H9 (cell line): Measurements from ENCODE around the gene ATF6. TPM values are rescaled to one million over a fixed set of nuclear protein-coding genes. Genes with fewer than 3 reads are reported as not detected.

Source experiments
- DNase-seq: peaks from one replicate; pipeline ENCODE4 v3.0.0-alpha.2; 2017
- H2AFZ ChIP-seq: one replicate; pipeline ENCODE4 v1.6.1; 2013; ENCODE audit warnings: mild to moderate bottlenecking, low read length, control low read depth, moderate library complexity
- H2AK5ac ChIP-seq: 2 replicates; pipeline ENCODE4 v1.6.1; 2013; ENCODE audit warnings: low read length, control low read depth, mixed read lengths; ENCODE audit not compliant: insufficient read length
- H2BK120ac ChIP-seq: one replicate; pipeline ENCODE4 v1.6.1; 2013; ENCODE audit warnings: low read depth, mild to moderate bottlenecking, low read length, control low read depth, inconsistent platforms; ENCODE audit not compliant: poor library complexity, severe bottlenecking
- H2BK12ac ChIP-seq: 2 replicates; pipeline ENCODE4 v1.6.1; 2013; ENCODE audit warnings: low read length, control low read depth, mixed read lengths, low read depth; ENCODE audit not compliant: insufficient read length
- H2BK15ac ChIP-seq: 2 replicates; pipeline ENCODE4 v1.6.1; 2013; ENCODE audit warnings: low read depth, low read length, control low read depth
- H2BK20ac ChIP-seq: one replicate; pipeline ENCODE4 v1.6.1; 2013; ENCODE audit warnings: low read depth, mild to moderate bottlenecking, low read length, control low read depth, inconsistent platforms; ENCODE audit not compliant: poor library complexity, severe bottlenecking
- H2BK5ac ChIP-seq: 2 replicates; pipeline ENCODE4 v1.6.1; 2013; ENCODE audit warnings: low read length, control low read depth, mixed read lengths; ENCODE audit not compliant: insufficient read length
- H3K14ac ChIP-seq: 2 replicates; pipeline ENCODE4 v1.6.1; 2013; ENCODE audit warnings: low read length, control low read depth; ENCODE audit not compliant: insufficient read depth
- H3K18ac ChIP-seq: 2 replicates; pipeline ENCODE4 v1.6.1; 2013; ENCODE audit warnings: low read depth, mild to moderate bottlenecking, mixed read lengths, low read length, control low read depth; ENCODE audit not compliant: insufficient read length
- H3K23ac ChIP-seq: 2 replicates; pipeline ENCODE4 v1.6.1; 2013; ENCODE audit warnings: low read length, control low read depth, mixed read lengths, low read depth; ENCODE audit not compliant: insufficient read length
- H3K23me2 ChIP-seq: 2 replicates; pipeline ENCODE4 v1.6.1; 2013; ENCODE audit warnings: low read depth, mild to moderate bottlenecking, mixed read lengths, low read length, control low read depth; ENCODE audit not compliant: insufficient read length, poor library complexity, severe bottlenecking
- H3K27ac ChIP-seq: 2 replicates; pipeline ENCODE4 v1.5.1; 2013; ENCODE audit warnings: low read length, control low read depth, mixed read lengths, low read depth; ENCODE audit not compliant: insufficient read length
- H3K27me3 ChIP-seq: 2 replicates; pipeline ENCODE4 v1.6.1; 2013; ENCODE audit warnings: low read length, control low read depth, inconsistent platforms; ENCODE audit not compliant: insufficient read depth
- H3K4ac ChIP-seq: 2 replicates; pipeline ENCODE4 v1.6.1; 2013; ENCODE audit warnings: low read depth, mild to moderate bottlenecking, control low read depth, inconsistent platforms, low read length, moderate library complexity
- H3K4me1 ChIP-seq: 2 replicates; pipeline ENCODE4 v1.6.1; 2013; ENCODE audit warnings: low read length, control low read depth, inconsistent platforms; ENCODE audit not compliant: insufficient read depth
- H3K4me2 ChIP-seq: 2 replicates; pipeline ENCODE4 v1.6.1; 2013; ENCODE audit warnings: low read length, control low read depth, mixed read lengths; ENCODE audit not compliant: insufficient read length, insufficient read depth
- H3K56ac ChIP-seq: 2 replicates; pipeline ENCODE4 v1.6.1; 2013; ENCODE audit warnings: low read depth, mild to moderate bottlenecking, mixed read lengths, low read length, control low read depth; ENCODE audit not compliant: insufficient read length
- H3K79me1 ChIP-seq: 2 replicates; pipeline ENCODE4 v1.6.1; 2013; ENCODE audit warnings: low read depth, mild to moderate bottlenecking, moderate library complexity, low read length, control low read depth, inconsistent platforms; ENCODE audit not compliant: insufficient read depth, poor library complexity, severe bottlenecking
- H3K79me2 ChIP-seq: 2 replicates; pipeline ENCODE4 v1.6.1; 2013; ENCODE audit warnings: low read length, control low read depth, inconsistent platforms; ENCODE audit not compliant: insufficient read depth
- H3K9ac ChIP-seq: 2 replicates; pipeline ENCODE4 v1.6.1; 2013; ENCODE audit warnings: low read length, control low read depth, mixed read lengths; ENCODE audit not compliant: insufficient read length; ENCODE audit errors: extremely low read depth
- H3K9me3 ChIP-seq: one replicate; pipeline ENCODE4 v1.6.1; 2013; ENCODE audit warnings: low read depth, low read length, inconsistent platforms; ENCODE audit not compliant: control insufficient read depth
- H3T11ph ChIP-seq: one replicate; pipeline ENCODE4 v1.6.1; 2013; ENCODE audit warnings: mild to moderate bottlenecking, low read length, control low read depth, inconsistent platforms
- H4K20me1 ChIP-seq: one replicate; pipeline ENCODE4 v1.6.1; 2013; ENCODE audit not compliant: control insufficient read depth, insufficient read length, insufficient read depth
- H4K5ac ChIP-seq: 2 replicates; pipeline ENCODE4 v1.6.1; 2013; ENCODE audit warnings: low read depth, mild to moderate bottlenecking, mixed read lengths, low read length, control low read depth; ENCODE audit not compliant: insufficient read length
- H4K8ac ChIP-seq: replicated peaks from 2 replicates; pipeline ENCODE4 v1.6.1; 2013; ENCODE audit warnings: low read length, control low read depth, mixed read lengths, low read depth; ENCODE audit not compliant: insufficient read length
- H4K91ac ChIP-seq: 2 replicates; pipeline ENCODE4 v1.6.1; 2013; ENCODE audit warnings: low read depth, mild to moderate bottlenecking, moderate library complexity, mixed read lengths, low read length, control low read depth; ENCODE audit not compliant: insufficient read length
- H3K27ac Mint-ChIP-seq, 3 experiments: 2 replicates in 2 of 3; 3 replicates in 1 of 3; pipeline ENCODE4 v1.8.0; 2020 to 2021; ENCODE audit warnings: mixed read lengths in 3 of 3, mild to moderate bottlenecking in 1 of 3, moderate library complexity in 1 of 3
- H3K27me3 Mint-ChIP-seq: 2 replicates; pipeline ENCODE4 v1.8.0; 2021; ENCODE audit warnings: low read depth, mild to moderate bottlenecking, moderate library complexity, mixed read lengths
- H3K36me3 Mint-ChIP-seq, 3 experiments: 2 replicates in 2 of 3; 3 replicates in 1 of 3; pipeline ENCODE4 v1.8.0; 2020 to 2021; ENCODE audit warnings: low read depth in 3 of 3, mixed read lengths in 3 of 3; ENCODE audit not compliant: insufficient read depth in 1 of 3
- H3K4me1 Mint-ChIP-seq, 2 experiments: 2 replicates each; pipeline ENCODE4 v1.8.0; 2020; ENCODE audit warnings: mixed read lengths in 2 of 2
- H3K4me3 Mint-ChIP-seq, 2 experiments: 2 replicates in 1 of 2; 3 replicates in 1 of 2; pipeline ENCODE4 v1.8.0; 2020 to 2021; ENCODE audit warnings: mild to moderate bottlenecking in 2 of 2, mixed read lengths in 2 of 2, moderate library complexity in 1 of 2
- H3K9me3 Mint-ChIP-seq, 2 experiments: 2 replicates in 1 of 2; 3 replicates in 1 of 2; pipeline ENCODE4 v1.8.0; 2020; ENCODE audit warnings: mild to moderate bottlenecking in 2 of 2, mixed read lengths in 2 of 2, moderate library complexity in 1 of 2
- CTCF ChIP-seq: fragments of 200-600 bp; sonication (generic); conservative IDR thresholded peaks from 3 replicates; pipeline ENCODE4 v1.8.0; 2021; ENCODE audit warnings: antibody characterized with exemption, mild to moderate bottlenecking
- whole genome bisulfite sequencing: extraction: QIAGEN DNeasy Blood & Tissue Kit; methylation state at CpG from one replicate; pipeline ENCODE4 v1.1.7; 2013; ENCODE audit warnings: missing lambda C conversion rate, low lambda C conversion rate, mixed read lengths; ENCODE audit not compliant: insufficient read length; ENCODE audit errors: extremely low coverage; 5-methylcytosine and 5-hydroxymethylcytosine counted together
- total RNA-seq: library from RNA; stranded (reverse); gene quantifications from 2 replicates; pipeline ENCODE4 v1.2.1, GENCODE V29; 2021

The ATF6 gene
- total RNA-seq, 1 experiment from 2014 or later, result 11.2 TPM

- no peaks in the 10 kb centered on the region for H3K36me3 Mint-ChIP-seq
- WGBS, result no CpG with 5 or more reads among the region's 2 CpGs
- H3K27me3 Mint-ChIP-seq, result no peaks in the 10 kb centered on the region
- no peak overlapping the region for H3T11ph ChIP-seq
- no peak overlapping the region for H2BK12ac ChIP-seq
- H4K20me1 ChIP-seq, result no peaks in the 10 kb centered on the region
- H2BK5ac ChIP-seq, result no peak overlapping the region
- no peak overlapping the region for H3K4me3 Mint-ChIP-seq
- no peaks in the 10 kb centered on the region for H3K4me1 Mint-ChIP-seq
- no peak overlapping the region for H2BK15ac ChIP-seq
- no peaks in the 10 kb centered on the region for H3K9me3 ChIP-seq
- H2AK5ac ChIP-seq, result no peak overlapping the region
- no peaks in the 10 kb centered on the region for H3K27me3 ChIP-seq
- H3K4me2 ChIP-seq, result no peak overlapping the region
- H2BK20ac ChIP-seq, result no peak overlapping the region
- no peak overlapping the region for H4K5ac ChIP-seq
- H3K18ac ChIP-seq, result no peak overlapping the region
- H3K9ac ChIP-seq, result no peak overlapping the region
- no peaks in the 10 kb centered on the region for H3K23me2 ChIP-seq
- no peak overlapping the region for H3K27ac Mint-ChIP-seq
- no peak for DNase-seq
- H3K79me2 ChIP-seq, result no peaks in the 10 kb centered on the region
- no peak overlapping the region for H3K14ac ChIP-seq
- no peak overlapping the region for H3K56ac ChIP-seq
- H2BK120ac ChIP-seq, result no peak overlapping the region
- no peaks in the 10 kb centered on the region for H3K4me1 ChIP-seq
- no peak overlapping the region for H2AFZ ChIP-seq
- no peak overlapping the region for H3K27ac ChIP-seq
- H4K91ac ChIP-seq, result no peak overlapping the region
- H3K4ac ChIP-seq, result no peak overlapping the region
- no peak overlapping the region for H3K23ac ChIP-seq
- no peaks in the 10 kb centered on the region for H3K79me1 ChIP-seq
- H3K9me3 Mint-ChIP-seq, result no peaks in the 10 kb centered on the region
- H4K8ac ChIP-seq, result no peak overlapping the region
- no peak for TF ChIP-seq CTCF
These were observed 166.5 kb downstream of the ATF6 start for GRCh38 chr1:161932668-161933067.
